Measurements from ENCODE around the gene CHAC2.
"Not testable (repeated sequence)": the region's sequence is repeated elsewhere in the genome, so short reads cannot be mapped to it uniquely, and the experiment has no call there.

CHAC2 gene

DNA sequence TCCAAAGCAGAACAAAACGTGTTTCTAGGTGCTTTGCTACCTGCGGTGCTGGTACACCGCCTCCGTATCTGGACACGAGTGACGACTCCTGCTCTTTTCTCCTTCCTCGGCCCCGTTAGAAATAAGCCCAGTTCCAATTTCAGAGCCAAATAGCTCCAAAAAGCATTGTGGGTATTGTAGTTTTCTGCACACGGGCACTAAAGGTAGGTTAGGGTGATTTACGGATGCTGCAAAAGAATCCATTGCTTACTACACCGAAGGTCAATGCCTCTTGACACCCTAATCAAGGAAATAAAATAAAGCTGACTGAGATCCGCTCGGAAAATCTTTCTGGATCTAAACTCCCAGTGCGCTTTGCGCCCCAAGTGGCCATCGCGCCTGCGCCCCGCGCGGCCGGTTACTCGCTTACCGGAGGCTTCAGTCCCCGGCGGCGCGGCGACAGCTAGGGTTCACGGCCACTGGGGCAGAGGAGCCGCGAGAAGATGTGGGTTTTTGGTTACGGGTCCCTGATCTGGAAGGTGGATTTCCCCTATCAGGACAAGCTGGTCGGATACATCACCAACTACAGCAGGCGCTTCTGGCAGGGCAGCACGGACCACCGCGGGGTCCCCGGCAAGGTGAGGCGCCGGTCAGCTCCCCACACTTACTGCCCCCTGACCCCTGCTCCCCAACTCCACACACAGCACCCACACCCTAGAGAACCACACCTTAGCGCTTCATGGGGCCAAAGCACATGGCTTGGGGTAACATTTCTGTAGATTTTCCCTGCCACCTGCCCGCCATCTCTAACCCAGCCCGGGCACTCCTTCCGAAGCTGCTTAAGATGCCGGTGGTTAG lies at the start of gene CHAC2:
CHAC2 (plus strand) TSS at position 400 of the 837 bp plus-strand sequence; CDS start at position 483, 83 bp downstream.
- H2AFZ ChIP-seq (ENCODE audit: low read length, unreplicated experiment) = peak within 1 kb of the TSS; percentile 99
- H3K79me2 ChIP-seq (ENCODE audit: control insufficient read depth, insufficient read depth, low read length, unreplicated experiment) = peaks cover 36% of the 10 kb centered on the region

DNA sequence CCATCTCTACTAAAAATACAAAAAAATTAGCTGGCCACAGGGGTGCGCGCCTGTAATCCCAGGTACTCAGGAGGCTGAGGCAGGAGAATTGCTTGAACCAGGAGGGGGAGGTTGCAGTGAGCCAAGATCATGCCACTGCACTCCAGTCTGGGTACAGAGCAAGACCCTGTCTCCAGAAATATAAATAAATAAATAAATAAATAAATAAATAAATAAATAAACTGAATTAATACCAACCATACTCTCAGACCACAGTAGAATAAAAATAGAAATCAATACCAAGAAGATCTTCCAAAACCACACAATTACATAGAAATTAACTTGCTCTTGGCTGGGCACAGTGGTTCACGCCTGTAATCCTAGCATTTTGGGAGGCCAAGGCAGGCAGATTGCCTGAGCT lies 46.7 kb upstream of the CHAC2 start:
- not testable (repeated sequence) for H3K27ac ChIP-seq (ENCODE audit: low read depth, low read length); H3K27me3 ChIP-seq (ENCODE audit: insufficient read depth, low read length); H3K4me1 ChIP-seq (ENCODE audit: control insufficient read depth, insufficient read depth, low read length, unreplicated experiment); H3K4me3 ChIP-seq (ENCODE audit: low read depth, low read length); H2AFZ ChIP-seq (ENCODE audit: low read length, unreplicated experiment); H3K36me3 ChIP-seq (ENCODE audit: insufficient read depth, low read length); H3K79me2 ChIP-seq (ENCODE audit: control insufficient read depth, insufficient read depth, low read length, unreplicated experiment)

More for the DNA sequence above, at the start of gene CHAC2:
- Histone ChIP-seq H3K4me3 (ENCODE audit: low read depth, low read length) (peak within 1 kb of the TSS; percentile 93), H3K27me3 (ENCODE audit: insufficient read depth, low read length) (no peaks in the 10 kb centered on the region), H3K4me1 (ENCODE audit: control insufficient read depth, insufficient read depth, low read length, unreplicated experiment) (peaks cover 13% of the 10 kb centered on the region), H3K27ac (ENCODE audit: low read depth, low read length) (peak within 1 kb of the TSS; percentile 68), H3K36me3 (ENCODE audit: insufficient read depth, low read length) (peaks cover 6% of the 10 kb centered on the region; the same call in 1 of the 2 replicates)

DNA sequence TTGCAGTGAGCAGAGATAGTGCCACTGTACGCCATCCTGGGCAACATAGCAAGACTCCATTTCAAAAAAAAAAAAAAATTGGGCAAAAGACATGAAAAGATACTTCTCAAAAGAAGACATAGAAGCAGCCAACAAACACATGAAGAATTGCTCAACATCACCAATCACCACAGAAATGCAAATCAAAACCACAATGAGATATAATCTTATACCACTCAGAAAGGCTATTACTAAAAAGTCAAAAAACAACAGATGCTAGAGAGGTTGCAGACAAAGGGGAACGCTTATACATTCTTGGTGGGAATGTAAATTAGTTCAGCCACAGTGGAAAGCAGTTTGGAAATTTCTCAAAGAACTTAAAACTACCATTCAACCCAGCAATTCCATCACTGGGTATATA lies 43.1 kb upstream of the CHAC2 start:
- Histone ChIP-seq H3K36me3 (ENCODE audit: insufficient read depth, low read length) (peaks cover 6% of the 10 kb centered on the region; the same call in 1 of the 2 replicates), H2AFZ (ENCODE audit: low read length, unreplicated experiment) (no peak overlapping the region)

DNA sequence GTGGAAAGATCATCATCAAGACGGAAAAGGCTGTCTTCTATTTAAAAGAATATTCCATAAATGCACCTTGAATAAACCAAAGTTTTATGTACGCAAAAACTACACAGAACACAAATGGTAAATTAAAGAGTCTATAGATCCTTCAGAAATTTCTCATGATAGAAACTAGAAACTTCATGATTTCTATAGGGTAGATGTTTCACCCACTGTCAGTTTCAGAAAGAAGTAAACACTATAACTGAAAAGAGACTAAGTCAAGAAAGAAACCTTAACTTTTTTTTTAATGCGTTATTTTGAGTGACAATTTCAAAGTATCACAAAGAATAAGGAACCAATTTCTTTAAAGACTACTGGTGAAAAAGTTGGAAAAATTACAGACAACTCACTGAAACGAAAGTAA lies 41.9 kb upstream of the CHAC2 start:
- no peak overlapping the region for H3K4me3 ChIP-seq (ENCODE audit: low read depth, low read length)

More for the DNA sequence above, 43.1 kb upstream of the CHAC2 start:
- H3K79me2 ChIP-seq (ENCODE audit: control insufficient read depth, insufficient read depth, low read length, unreplicated experiment) = no peaks in the 10 kb centered on the region
- H3K27ac ChIP-seq (ENCODE audit: low read depth, low read length) = no peak overlapping the region
- no peaks in the 10 kb centered on the region for H3K27me3 ChIP-seq (ENCODE audit: insufficient read depth, low read length)
- no peaks in the 10 kb centered on the region for H3K4me1 ChIP-seq (ENCODE audit: control insufficient read depth, insufficient read depth, low read length, unreplicated experiment)
- H3K4me3 ChIP-seq (ENCODE audit: low read depth, low read length) = no peak overlapping the region

DNA sequence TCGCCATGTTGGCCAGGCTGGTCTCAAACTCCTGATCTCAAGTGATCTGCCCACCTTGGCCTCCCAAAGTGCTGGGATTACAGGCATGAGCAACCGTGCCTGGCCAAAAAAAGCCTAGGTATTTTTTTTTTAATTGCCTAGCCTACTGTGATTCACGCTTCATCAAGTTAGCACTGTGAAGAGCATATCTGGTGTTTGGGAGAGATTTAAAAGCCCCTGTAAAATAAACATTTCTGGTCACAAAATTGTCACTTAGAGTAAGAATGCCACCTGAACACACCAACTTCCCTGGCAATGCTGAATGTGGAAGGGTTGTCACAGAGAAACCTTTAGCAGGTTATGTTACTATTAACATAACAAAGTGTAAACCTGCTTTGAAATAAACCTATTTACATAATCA lies 39.7 kb upstream of the CHAC2 start:
- H3K36me3 ChIP-seq (ENCODE audit: insufficient read depth, low read length) = peaks cover 10% of the 10 kb centered on the region; the same call in 1 of the 2 replicates
- no peak overlapping the region for H2AFZ ChIP-seq (ENCODE audit: low read length, unreplicated experiment)
- H3K79me2 ChIP-seq (ENCODE audit: control insufficient read depth, insufficient read depth, low read length, unreplicated experiment) = no peaks in the 10 kb centered on the region
- no peak overlapping the region for H3K27ac ChIP-seq (ENCODE audit: low read depth, low read length)
- H3K4me1 ChIP-seq (ENCODE audit: control insufficient read depth, insufficient read depth, low read length, unreplicated experiment) = no peaks in the 10 kb centered on the region
- no peaks in the 10 kb centered on the region for H3K27me3 ChIP-seq (ENCODE audit: insufficient read depth, low read length)
- H3K4me3 ChIP-seq (ENCODE audit: low read depth, low read length) = no peak overlapping the region

More for the DNA sequence above, 41.9 kb upstream of the CHAC2 start:
- H3K4me1 ChIP-seq (ENCODE audit: control insufficient read depth, insufficient read depth, low read length, unreplicated experiment) = no peaks in the 10 kb centered on the region
- H3K36me3 ChIP-seq (ENCODE audit: insufficient read depth, low read length) = peaks cover 7% of the 10 kb centered on the region; the same call in 1 of the 2 replicates
- H3K79me2 ChIP-seq (ENCODE audit: control insufficient read depth, insufficient read depth, low read length, unreplicated experiment) = no peaks in the 10 kb centered on the region
- H3K27ac ChIP-seq (ENCODE audit: low read depth, low read length) = no peak overlapping the region
- no peaks in the 10 kb centered on the region for H3K27me3 ChIP-seq (ENCODE audit: insufficient read depth, low read length)
- no peak overlapping the region for H2AFZ ChIP-seq (ENCODE audit: low read length, unreplicated experiment)

DNA sequence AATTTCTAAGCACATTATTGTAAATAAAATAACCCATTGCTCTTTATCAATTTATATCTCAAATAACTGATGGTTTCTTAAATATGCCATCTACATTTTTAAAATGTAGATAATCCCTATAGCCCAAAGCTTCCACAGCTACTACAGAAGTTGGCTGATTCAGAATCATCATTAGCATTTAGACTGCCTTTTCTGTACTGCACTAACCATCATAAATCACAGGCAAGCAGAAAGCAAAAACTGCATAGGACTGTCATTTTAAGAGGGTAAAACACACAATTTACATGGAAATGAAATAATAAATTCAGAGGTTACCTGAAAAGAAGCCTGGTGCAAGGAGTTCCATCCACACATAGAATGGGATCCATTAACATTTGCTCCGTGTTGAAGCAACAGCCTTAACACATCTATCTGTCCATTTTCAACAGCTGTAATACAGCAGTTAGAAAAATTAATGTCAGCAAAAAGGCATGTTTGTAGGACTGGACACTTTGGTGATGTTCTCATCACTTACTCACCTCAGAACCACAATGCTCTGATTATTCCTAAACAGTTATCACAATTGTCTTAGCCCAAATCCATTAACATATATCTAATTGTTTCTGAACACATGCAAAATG lies 38.4 kb upstream of the CHAC2 start:
- Histone ChIP-seq H3K4me1 (ENCODE audit: control insufficient read depth, insufficient read depth, low read length, unreplicated experiment) (no peaks in the 10 kb centered on the region), H3K79me2 (ENCODE audit: control insufficient read depth, insufficient read depth, low read length, unreplicated experiment) (no peaks in the 10 kb centered on the region), H2AFZ (ENCODE audit: low read length, unreplicated experiment) (no peak overlapping the region), H3K27ac (ENCODE audit: low read depth, low read length) (no peak overlapping the region), H3K27me3 (ENCODE audit: insufficient read depth, low read length) (no peaks in the 10 kb centered on the region), H3K36me3 (ENCODE audit: insufficient read depth, low read length) (peaks cover 13% of the 10 kb centered on the region; the same call in 1 of the 2 replicates), H3K4me3 (ENCODE audit: low read depth, low read length) (no peak overlapping the region)

DNA sequence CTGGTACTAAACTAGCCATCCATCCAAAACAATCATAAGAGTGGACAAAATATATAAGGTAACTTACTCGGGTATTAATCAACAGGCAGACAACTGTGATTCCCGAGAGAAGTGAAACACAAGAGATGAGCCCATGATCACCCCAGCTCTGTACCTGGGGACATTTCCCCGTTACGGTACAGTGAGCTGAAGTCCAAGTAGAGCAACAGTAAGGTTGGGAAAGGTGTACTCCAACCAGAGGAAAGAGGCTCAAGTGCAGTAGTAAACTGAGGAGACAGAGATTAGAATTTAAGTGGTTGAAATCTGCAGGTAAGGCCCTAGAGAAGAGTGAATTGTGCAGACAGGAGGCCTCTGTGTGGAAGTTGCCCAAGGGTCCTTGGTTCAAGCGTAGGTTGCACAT lies 30.5 kb upstream of the CHAC2 start:
- Histone ChIP-seq H3K27me3 (ENCODE audit: insufficient read depth, low read length) (no peaks in the 10 kb centered on the region), H3K27ac (ENCODE audit: low read depth, low read length) (no peak overlapping the region), H3K36me3 (ENCODE audit: insufficient read depth, low read length) (peaks cover 6% of the 10 kb centered on the region), H3K4me1 (ENCODE audit: control insufficient read depth, insufficient read depth, low read length, unreplicated experiment) (peaks cover 6% of the 10 kb centered on the region), H2AFZ (ENCODE audit: low read length, unreplicated experiment) (no peak overlapping the region), H3K79me2 (ENCODE audit: control insufficient read depth, insufficient read depth, low read length, unreplicated experiment) (no peaks in the 10 kb centered on the region), H3K4me3 (ENCODE audit: low read depth, low read length) (no peak overlapping the region)

DNA sequence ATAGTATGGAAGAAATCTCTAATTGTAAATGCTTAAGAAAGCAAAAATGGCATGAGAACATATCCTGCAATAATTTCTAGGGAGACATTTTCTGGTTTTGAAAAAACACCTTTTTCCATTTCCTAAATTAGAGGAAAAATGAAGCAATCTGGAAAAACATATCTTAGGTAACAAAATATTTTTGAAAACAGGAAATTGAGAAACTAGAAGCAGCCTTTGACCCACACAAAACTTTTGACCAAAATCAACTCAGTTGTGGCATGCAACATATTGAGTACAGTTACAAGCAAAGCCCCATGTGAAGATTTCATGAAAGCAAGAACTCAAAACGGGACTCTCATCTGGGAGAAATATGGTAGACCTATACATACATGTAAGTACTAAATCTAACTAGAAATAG lies 28.6 kb upstream of the CHAC2 start:
- H3K27ac ChIP-seq (ENCODE audit: low read depth, low read length) = no peak overlapping the region
- H3K36me3 ChIP-seq (ENCODE audit: insufficient read depth, low read length) = peaks cover 5% of the 10 kb centered on the region
- peaks cover 6% of the 10 kb centered on the region for H3K4me1 ChIP-seq (ENCODE audit: control insufficient read depth, insufficient read depth, low read length, unreplicated experiment)
- no peaks in the 10 kb centered on the region for H3K27me3 ChIP-seq (ENCODE audit: insufficient read depth, low read length)
- no peak overlapping the region for H3K4me3 ChIP-seq (ENCODE audit: low read depth, low read length)
- H3K79me2 ChIP-seq (ENCODE audit: control insufficient read depth, insufficient read depth, low read length, unreplicated experiment) = no peaks in the 10 kb centered on the region
- no peak overlapping the region for H2AFZ ChIP-seq (ENCODE audit: low read length, unreplicated experiment)

DNA sequence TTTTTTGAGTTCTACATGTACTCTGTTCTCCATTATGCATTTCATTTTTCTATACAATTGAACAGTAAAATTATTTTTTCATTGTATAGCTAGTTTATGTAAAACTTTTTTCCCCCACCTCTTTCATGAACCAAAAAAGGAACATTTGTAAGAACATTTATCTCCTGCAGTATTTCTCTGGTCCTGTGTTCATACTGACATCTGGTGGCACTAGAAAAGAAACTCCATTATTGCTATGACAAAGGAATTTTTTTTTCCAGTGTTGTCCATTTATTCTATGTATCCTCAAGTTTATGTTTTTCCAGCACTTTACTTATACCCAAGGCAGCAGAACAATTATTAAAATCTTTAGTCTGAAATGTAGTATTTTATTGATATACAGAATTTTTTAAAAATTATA lies 27.4 kb upstream of the CHAC2 start:
- Histone ChIP-seq H3K4me3 (ENCODE audit: low read depth, low read length) (no peak overlapping the region), H2AFZ (ENCODE audit: low read length, unreplicated experiment) (no peak overlapping the region), H3K27me3 (ENCODE audit: insufficient read depth, low read length) (no peaks in the 10 kb centered on the region), H3K79me2 (ENCODE audit: control insufficient read depth, insufficient read depth, low read length, unreplicated experiment) (no peaks in the 10 kb centered on the region), H3K27ac (ENCODE audit: low read depth, low read length) (no peak overlapping the region), H3K36me3 (ENCODE audit: insufficient read depth, low read length) (no peaks in the 10 kb centered on the region; the same call in 1 of the 2 replicates), H3K4me1 (ENCODE audit: control insufficient read depth, insufficient read depth, low read length, unreplicated experiment) (peaks cover 6% of the 10 kb centered on the region)

DNA sequence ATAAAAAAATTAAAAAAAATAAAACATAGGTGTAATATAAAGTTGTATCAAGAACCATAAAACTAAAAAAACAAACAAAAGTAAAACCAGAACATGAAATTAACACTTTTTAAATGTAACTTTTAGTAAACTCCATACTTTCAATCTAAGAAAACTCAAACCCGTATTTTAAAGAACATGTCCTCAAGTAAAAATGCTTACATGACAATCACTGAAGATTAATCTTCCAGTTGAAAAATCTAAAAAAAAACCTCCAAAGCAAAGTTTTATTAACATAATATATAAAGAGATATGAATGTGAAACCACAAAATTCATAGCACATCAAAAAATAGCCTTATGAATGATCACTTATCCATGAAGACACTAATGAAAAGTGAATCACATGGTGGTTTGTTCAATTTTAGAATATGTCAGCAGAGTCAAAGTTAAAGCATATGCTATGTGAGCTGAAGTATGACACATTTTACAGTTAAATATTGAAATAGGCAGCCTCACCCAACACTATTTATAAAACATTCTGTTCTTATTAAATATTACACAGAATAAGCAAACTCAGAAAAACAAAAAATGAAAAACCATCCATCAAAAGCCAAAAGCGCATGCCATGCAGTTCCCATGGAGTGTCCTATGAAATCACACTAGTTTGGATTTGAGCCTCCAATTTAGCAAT lies 23.1 kb upstream of the CHAC2 start:
- Histone ChIP-seq H3K79me2 (ENCODE audit: control insufficient read depth, insufficient read depth, low read length, unreplicated experiment) (no peaks in the 10 kb centered on the region), H3K4me1 (ENCODE audit: control insufficient read depth, insufficient read depth, low read length, unreplicated experiment) (no peaks in the 10 kb centered on the region), H3K4me3 (ENCODE audit: low read depth, low read length) (no peak overlapping the region), H2AFZ (ENCODE audit: low read length, unreplicated experiment) (no peak overlapping the region), H3K27ac (ENCODE audit: low read depth, low read length) (no peak overlapping the region), H3K36me3 (ENCODE audit: insufficient read depth, low read length) (peaks cover 8% of the 10 kb centered on the region), H3K27me3 (ENCODE audit: insufficient read depth, low read length) (no peaks in the 10 kb centered on the region)

Data from ACC112 (cell line).